Left ventricle myocardium inferior (tissue), 1 donor: ENCODE measurements around the gene NID1. TPM values are rescaled to one million over a fixed set of nuclear protein-coding genes. Genes with fewer than 3 reads are reported as not detected.
A peak's percentile ranks its signal among the peaks of the same experiment; 100 is the strongest.

ENCODE experiments used
- DNase-seq: peaks from one replicate; pipeline ENCODE4 v3.0.0-alpha.2; 2020
- H3K27ac ChIP-seq: fragments of 200-600 bp; replicated peaks from 2 replicates; pipeline ENCODE4 v1.8.0; 2021
- H3K27me3 ChIP-seq: fragments of 200-600 bp; 2 replicates; pipeline ENCODE4 v1.8.0; 2021; ENCODE audit warnings: low read depth
- H3K36me3 ChIP-seq: fragments of 200-600 bp; 2 replicates; pipeline ENCODE4 v1.8.0; 2021
- H3K4me1 ChIP-seq: fragments of 200-600 bp; 2 replicates; pipeline ENCODE4 v1.8.0; 2021
- H3K4me3 ChIP-seq: fragments of 200-600 bp; 2 replicates; pipeline ENCODE4 v1.8.0; 2021; ENCODE audit warnings: mild to moderate bottlenecking, moderate library complexity
- H3K9me3 ChIP-seq: fragments of 200-600 bp; replicated peaks from 2 replicates; pipeline ENCODE4 v1.8.0; 2021
- CTCF ChIP-seq: fragments of 200-600 bp; IDR thresholded peaks from 2 replicates; pipeline ENCODE4 v1.8.0; 2021; ENCODE audit warnings: antibody characterized with exemption, mild to moderate bottlenecking, borderline replicate concordance
- intact Hi-C: fragments of 100-400 bp; cut with micrococcal nuclease; formaldehyde crosslinking; loops from one replicate; pipeline ENCODE4 v1.11.0; 2022
- total RNA-seq: library from RNA; stranded (reverse); fragmentation: NEBNext Ultra II Directional; extraction: Animal tissue kit (Norgen Biotek cat#: 25700); gene quantifications from one replicate; pipeline ENCODE4 v1.2.1, GENCODE V29; 2021
- donor health status: DM: no; HTN: yes; CAD: no; lungs with severe emphysema.

The NID1 gene
- total RNA-seq, 1 donor from 2014 or later = 40.4 TPM

GRCh38 chr1:235960809-235961208 lies 104.1 kb downstream of the NID1 start:
- H3K9me3 ChIP-seq = no peaks in the 10 kb centered on the region
- no peaks in the 10 kb centered on the region for H3K27me3 ChIP-seq
- no peaks in the 10 kb centered on the region for H3K4me1 ChIP-seq
- no peaks in the 10 kb centered on the region for H3K36me3 ChIP-seq
- H3K27ac ChIP-seq = no peak overlapping the region
- no peak for DNase-seq
- H3K4me3 ChIP-seq = no peak overlapping the region
- no peak for TF ChIP-seq CTCF
- intact Hi-C loops = no loop called here

GRCh38 chr1:235958021-235958420 lies 106.9 kb downstream of the NID1 start:
- Histone ChIP-seq H3K4me1 (no peaks in the 10 kb centered on the region), H3K36me3 (no peaks in the 10 kb centered on the region), H3K27me3 (no peaks in the 10 kb centered on the region), H3K9me3 (no peaks in the 10 kb centered on the region), H3K27ac (no peak overlapping the region), H3K4me3 (no peak overlapping the region)
- TF ChIP-seq CTCF = no peak
- DNase-seq = no peak
- intact Hi-C loops = no loop called here

GRCh38 chr1:235955777-235956176 lies 109.1 kb downstream of the NID1 start:
- intact Hi-C loops = no loop called here
- no peak for TF ChIP-seq CTCF
- no peak for DNase-seq
- Histone ChIP-seq H3K27ac (no peak overlapping the region), H3K4me3 (no peak overlapping the region), H3K27me3 (no peaks in the 10 kb centered on the region), H3K4me1 (no peaks in the 10 kb centered on the region), H3K36me3 (no peaks in the 10 kb centered on the region), H3K9me3 (no peaks in the 10 kb centered on the region)

GRCh38 chr1:235954306-235955283 lies 110.3 kb downstream of the NID1 start:
- intact Hi-C loops = no loop called here
- H3K4me3 ChIP-seq = no peak overlapping the region
- DNase-seq = peak; percentile 28
- H3K9me3 ChIP-seq = no peaks in the 10 kb centered on the region
- no peaks in the 10 kb centered on the region for H3K36me3 ChIP-seq
- H3K4me1 ChIP-seq = no peaks in the 10 kb centered on the region
- TF ChIP-seq CTCF = no peak
- no peak overlapping the region for H3K27ac ChIP-seq
- H3K27me3 ChIP-seq = no peaks in the 10 kb centered on the region

GRCh38 chr1:235953801-235954200 lies 111.1 kb downstream of the NID1 start:
- no peak overlapping the region for H3K27ac ChIP-seq
- no peaks in the 10 kb centered on the region for H3K36me3 ChIP-seq
- no peaks in the 10 kb centered on the region for H3K27me3 ChIP-seq
- H3K4me1 ChIP-seq = no peaks in the 10 kb centered on the region
- no peak for TF ChIP-seq CTCF
- intact Hi-C loops = no loop called here
- no peak for DNase-seq
- no peak overlapping the region for H3K4me3 ChIP-seq
- no peaks in the 10 kb centered on the region for H3K9me3 ChIP-seq
